Stromal cell of bone marrow (primary cell): Measurements from ENCODE around the gene VPREB3.
"Not testable (repeated sequence)": the region's sequence is repeated elsewhere in the genome, so short reads cannot be mapped to it uniquely, and the experiment has no call there.

ENCODE experiments used
- DNase-seq: peaks from one replicate; pipeline ENCODE4 v3.0.0-alpha.2; 2012; ENCODE audit warnings: low read depth

Gene VPREB3

DNA sequence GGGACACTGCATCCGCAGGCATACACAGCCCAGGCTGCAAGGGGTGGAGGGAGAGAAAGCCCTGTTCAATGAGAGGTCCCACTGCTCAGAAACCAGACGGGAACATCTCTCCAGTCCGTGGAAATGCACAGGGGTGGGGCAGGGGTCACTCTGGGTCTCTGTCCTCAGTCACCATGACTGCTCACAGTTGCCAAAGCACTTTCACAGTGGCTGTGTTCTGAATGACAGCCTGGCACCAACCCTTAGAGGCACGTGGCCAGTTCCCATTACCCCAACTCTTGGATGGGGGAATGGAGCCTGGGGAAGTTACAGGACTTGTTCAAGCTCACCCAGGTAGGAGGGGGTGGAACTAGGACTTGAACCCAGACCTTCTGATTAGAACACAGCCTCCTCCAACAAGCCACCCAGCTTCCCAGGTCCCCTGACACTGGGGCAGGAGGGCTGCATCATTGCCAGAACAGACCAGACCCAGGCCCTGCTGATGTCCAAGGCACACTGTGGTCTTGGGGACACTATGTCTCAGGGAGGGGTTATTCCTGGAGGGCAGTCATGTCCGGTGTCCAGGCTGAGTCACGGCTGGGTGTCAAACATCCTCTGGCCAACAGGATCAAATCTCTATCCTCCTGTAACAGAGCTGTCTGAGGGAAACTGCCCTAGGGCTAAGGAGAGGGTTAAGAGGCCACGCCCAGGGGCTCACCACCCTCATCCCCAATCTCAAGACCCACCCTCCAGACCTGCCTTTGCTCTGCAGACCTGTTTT, 11.5 kb downstream of the VPREB3 start:
- no peak for DNase-seq

DNA sequence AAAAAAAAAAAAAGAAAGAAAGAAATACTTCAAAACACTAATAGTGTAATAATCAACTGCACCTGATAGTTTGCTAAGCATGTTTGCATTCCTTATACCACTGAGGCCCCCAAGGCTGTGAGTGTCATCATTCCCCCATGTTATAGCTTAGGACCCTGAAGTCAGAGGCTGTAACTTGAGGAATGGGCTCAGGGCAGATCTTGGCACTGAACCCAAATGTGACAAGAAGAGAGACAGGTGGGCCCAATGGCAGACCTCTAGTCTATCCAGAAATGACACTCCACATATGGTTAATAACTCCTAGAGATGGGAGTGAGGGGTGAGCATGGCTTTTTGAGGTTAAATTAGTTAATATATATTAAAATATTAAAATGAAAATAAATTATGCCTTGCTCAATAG, 16.5 kb downstream of the VPREB3 start:
- DNase-seq: no peak

DNA sequence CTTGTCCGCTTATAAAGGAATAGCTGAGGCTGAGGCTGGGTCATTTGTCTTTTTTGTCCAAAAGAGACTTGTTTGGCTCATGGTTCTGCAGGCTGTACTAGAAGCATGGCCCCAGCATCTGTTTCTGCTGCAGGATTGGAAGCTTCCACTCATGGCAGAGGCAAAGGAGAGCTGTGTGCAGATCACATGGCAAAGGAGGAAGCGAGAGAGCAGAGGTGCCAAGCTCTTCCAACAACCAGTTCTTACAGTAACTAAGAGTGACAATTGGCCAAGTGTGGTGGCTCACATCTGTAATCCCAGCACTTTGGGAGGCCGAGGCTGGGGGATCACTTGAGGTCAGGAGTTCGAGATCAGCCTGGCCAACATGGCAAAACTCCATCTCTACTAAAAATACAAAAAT, 26.1 kb downstream of the VPREB3 start:
- DNase-seq: not testable (repeated sequence)

DNA sequence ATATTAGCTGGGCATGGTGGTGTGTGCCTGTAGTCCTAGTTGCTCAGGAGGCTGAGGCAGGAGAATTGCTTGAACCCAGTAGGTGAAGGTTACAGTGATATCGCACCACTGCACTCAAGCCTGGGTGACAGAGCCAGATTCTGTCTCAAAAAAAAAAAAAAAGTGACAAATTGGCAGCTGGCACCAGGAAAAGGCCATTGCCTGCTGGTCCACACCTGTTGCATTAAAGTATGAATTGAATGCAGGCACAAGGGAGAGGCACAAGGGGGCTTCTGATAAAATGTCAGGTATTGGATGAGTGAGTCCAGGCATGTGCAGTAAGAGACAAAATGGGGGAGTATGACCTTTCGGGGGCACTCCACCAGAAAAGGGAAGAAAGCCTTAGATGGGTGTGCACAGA, 31.5 kb downstream of the VPREB3 start:
- DNase-seq: no peak

- no peak for DNase-seq
Observed at GRCh38 chr22:23722160-23722559, 32.1 kb downstream of the VPREB3 start.

DNA sequence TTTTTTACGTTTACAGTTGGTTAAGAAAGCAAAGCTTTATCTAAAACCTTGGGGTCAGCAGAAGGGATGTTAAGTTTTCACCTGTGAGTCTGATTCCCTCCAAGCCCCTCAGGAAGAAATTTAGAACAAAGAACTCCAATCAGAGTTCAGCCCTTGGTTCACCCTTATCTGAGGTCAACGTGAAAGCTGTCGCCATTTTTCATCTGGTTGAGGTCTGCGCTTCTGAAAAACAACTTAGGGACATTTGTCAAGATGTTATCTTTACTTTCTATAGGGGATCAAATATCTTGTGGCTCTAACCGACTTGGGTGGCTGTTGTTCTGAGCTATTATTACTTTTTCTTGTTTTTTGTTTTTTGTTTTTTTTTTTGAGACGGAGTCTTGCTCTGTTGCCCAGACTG, 33.4 kb downstream of the VPREB3 start:
- no peak for DNase-seq

DNA sequence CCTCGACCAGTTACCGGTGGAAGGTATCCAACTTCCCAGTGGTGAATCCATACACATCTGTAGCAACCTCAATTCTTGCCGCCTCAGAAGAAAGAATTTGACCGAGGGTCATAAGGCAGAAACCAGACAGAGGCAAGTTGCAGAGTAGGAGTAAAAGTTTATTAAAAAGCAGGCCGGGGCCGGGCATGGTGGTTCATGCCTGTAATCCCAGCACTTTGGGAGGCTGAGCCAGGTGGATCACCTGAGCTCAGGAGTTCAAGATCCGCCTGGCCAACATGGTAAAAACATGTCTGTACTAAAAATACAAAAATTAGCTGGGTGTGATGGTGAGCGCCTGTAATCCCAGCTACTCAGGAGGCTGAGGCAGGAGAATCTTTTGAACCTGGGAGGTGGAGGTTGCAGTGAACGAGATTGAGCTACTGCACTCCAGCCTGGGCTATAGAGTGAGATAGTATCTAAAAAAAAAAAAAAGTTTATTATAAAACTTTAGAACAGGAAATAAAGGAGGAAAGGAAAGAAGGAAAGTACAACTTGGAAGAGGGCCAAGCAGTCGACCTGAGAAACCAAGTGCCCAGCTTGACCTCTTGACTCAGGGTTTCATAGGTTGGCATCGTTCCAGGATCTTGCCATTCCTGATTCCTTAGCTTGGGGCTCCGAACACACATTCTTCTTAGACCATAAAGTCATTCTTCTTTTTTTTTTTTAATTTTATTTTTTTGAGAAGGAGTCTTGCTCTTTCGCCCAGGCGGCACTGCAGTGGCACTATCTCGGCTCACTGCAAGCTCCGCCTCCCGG, 35.7 kb downstream of the VPREB3 start:
- no peak for DNase-seq

GRCh38 chr22:23716811-23717801, 37.1 kb downstream of the VPREB3 start:
- DNase-seq: peak; percentile 62

DNA sequence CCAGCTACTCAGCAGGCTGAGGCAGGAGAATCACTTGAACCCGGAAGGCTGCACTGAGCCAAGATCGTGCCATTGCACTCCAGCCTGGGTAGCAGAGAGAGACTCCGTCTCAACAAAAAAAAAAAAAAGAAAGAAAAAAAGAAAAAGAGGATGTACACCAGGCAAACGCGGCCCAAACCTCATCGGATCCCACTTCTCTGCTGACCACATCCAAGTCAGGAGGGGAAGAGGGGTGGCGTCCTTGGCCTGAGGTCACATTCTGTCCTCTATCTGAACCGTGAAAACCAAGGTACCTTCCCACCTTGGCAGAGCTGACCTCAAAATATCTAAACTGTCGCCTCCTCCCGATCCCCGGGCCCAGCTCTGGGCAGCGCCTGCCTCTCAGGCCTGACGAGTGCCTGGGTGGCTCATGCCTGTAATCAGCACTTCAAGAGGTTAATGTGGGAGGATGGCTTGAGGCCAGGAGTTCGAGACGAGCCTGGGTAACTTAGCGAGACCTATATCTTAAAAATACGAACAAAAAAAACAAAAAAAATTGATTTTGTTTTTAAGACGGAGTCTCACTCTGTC, 38.3 kb downstream of the VPREB3 start:
- DNase-seq: no peak

DNA sequence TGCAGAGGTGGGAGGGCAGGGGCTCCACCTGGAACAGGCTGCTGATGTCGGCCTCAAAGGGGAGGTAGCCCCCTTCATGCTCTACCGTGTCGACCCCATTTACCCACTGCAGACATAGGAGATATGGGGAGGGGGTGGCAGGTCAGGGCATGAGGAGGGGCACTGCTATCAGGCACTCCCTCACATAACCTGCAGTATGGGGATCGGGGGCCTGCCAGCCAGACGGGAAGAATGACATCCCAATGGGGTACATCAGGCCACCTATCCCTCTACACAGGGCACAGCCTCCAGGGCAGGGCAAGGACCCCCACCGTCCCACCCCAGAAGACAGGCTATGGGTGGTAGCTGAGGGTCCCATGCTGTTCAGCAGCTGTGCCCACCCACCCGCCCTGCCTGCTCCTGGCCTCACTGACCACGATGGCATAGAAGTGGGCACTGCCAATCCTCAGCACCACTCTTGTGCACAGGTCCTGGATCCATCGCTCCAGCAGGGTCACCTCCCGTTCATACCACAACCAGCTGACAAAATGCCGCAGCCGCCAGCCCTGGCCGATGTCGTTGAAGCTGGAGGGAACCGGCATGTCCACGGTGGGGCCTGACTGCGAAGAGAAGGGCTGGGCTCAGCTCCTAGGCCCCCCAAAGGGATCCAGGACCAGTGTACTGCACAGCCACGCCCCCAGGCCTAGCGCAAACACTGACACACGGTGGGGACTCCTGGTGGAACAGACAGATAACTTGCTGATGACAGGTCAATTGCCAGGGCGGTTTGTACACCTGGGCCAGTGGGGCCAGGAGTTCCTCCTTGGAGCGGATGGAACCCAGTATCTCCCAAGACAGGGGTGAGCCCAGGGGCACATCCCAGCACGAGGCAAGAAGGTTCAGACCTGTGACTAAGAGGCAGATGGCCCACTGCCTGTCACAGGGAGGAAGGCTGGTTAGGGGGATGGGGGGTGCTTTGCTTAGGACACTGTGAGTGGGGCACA, 39.3 kb downstream of the VPREB3 start:
- DNase-seq: no peak

GRCh38 chr22:23713696-23714595, 40.3 kb downstream of the VPREB3 start:
- no peak for DNase-seq

DNA sequence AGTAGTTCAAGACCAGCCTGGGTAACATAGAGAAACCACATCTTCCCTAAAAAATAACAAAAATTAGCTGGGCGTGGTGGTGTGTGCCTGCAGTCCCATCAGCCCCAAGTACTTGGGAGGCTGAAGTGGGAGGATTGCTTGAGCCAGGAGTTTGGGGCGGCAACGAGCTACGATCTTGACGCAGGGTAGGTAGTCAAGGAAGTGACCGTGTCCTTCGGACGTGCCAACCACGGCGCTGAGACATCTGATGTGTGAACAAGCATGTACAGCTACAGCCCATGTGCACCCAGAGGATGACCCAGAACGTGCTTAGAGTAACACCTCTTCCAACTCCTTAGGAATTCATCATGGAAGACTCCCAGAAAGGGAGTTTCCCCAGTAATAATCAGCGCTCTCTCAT, 42.0 kb downstream of the VPREB3 start:
- no peak for DNase-seq

DNA sequence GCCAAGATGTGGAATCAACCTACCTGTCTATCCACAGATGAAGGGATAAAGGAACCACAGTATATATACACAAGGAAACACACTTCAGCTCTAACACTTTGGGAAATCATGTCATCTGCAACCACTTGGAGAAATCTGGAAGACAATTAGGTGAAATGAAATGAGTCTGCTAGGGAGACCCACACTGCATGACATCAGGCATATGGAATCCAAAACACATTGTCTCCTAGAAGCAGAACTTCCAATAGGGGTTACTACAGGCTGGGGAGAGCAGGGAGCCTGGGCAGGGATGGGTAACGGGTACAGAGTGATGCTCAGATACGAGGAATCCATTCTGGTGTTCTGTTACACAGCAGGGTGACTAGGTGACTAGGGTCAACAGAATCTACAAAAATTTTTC, 45.1 kb downstream of the VPREB3 start:
- DNase-seq: no peak

GRCh38 chr22:23708270-23708669, 46.0 kb downstream of the VPREB3 start:
- DNase-seq: no peak

DNA sequence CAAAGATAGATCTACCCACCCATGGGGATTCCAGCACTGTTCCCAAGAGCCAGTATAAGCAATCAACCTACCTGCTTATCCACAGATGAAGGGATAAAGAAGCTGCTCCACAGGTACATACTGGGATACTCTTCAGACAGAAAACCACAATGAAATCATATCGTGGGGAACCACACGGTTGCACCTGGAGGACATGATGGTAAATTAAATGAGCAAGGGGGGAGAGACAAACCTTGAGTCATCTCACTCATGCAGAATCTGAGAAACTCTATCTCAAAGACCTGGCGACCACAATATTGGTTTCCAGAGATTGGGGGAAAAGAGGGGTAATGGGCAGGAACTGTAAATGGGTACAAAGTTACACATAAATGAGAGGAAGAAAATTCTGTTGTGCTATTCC, 48.9 kb downstream of the VPREB3 start:
- no peak for DNase-seq

DNA sequence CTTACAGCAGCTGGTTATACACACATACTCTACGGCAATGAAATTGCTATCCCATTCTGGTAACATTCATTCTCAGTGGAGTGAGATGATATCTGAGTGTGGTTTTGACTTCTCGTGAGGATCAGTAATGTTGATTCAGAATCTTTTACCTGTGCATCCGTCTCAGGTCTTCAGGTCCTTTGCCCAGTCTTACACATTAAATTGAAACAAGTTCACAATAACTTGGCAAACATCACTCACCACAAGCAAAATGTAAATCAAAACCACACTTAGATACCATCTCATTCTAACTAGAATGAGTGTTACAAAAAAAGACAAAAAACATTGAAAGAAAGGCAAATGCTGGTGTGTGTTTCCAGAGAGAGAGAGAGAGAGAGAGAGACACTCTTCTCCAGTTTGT, 49.4 kb downstream of the VPREB3 start:
- DNase-seq: no peak

GRCh38 chr22:23704062-23704461, 50.2 kb downstream of the VPREB3 start:
- no peak for DNase-seq
